ENCODE data around the gene OR2T10. TPM values are rescaled to one million over a fixed set of nuclear protein-coding genes. Genes with fewer than 3 reads are reported as not detected.
"Not testable (repeated sequence)": the region's sequence is repeated elsewhere in the genome, so short reads cannot be mapped to it uniquely, and the experiment has no call there.

The OR2T10 gene
- polyA plus RNA-seq, 3 donors = not detected

DNA sequence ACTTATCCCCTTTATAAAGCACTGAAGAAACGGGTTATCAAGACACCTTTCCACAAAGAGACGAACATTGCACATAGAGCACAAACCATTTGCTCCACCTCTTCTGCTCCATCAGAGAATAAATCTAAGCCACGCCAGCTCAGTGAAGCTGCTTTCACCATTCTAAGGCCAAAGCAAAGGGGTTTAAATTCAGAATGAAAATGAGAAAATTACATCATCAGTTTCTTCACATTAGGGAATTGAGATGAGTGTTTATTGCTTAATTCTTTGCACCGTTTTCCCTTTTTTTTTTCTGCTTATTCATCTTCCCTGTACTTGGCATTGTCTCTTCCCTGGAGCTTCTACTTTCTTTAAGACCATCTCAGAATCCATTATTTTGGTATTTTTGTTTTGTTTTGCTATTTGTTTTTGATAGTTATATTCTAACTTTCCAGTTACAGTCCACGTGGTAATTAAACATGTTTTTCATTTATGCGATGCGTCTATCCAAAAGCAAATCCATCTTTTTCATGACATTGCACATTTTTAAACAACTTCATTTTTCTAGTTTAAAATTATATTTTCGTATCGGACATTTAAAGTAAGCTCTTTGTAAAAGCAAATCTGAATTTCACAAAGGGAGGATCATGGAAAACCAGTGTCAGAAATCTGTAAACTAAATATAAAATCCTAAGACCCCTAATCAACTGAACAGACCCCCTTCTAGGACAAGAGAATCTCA lies 21.1 kb downstream of the OR2T10 start:
- Histone ChIP-seq H3K27me3 (ENCODE audit: control insufficient read depth in 2 of 2, insufficient read depth in 2 of 2, low read length in 2 of 2) (no peaks in the 10 kb centered on the region), H3K4me1 (ENCODE audit: control insufficient read depth in 1 of 2, insufficient read depth in 2 of 2, low read length in 2 of 2) (peaks cover 13 to 26% of the 10 kb centered on the region in 2 donors), H3K9ac (ENCODE audit: insufficient read depth, low read length, poor library complexity, severe bottlenecking) (no peak overlapping the region), H2AFZ (ENCODE audit: insufficient read depth, low read depth, low read length, poor library complexity, severe bottlenecking) (no peak overlapping the region), H3K79me2 (ENCODE audit: insufficient read depth, low read length) (no peaks in the 10 kb centered on the region), H3K36me3 (replicated peaks in 1 of 2; ENCODE audit: control insufficient read depth in 1 of 2, insufficient read depth in 2 of 2, low read length in 2 of 2) (no peaks in the 10 kb centered on the region), H3K9me3 (replicated peaks in 1 of 2; ENCODE audit: control insufficient read depth in 1 of 2, insufficient read depth in 1 of 2, low read length in 2 of 2) (no peaks in the 10 kb centered on the region), H4K20me1 (ENCODE audit: insufficient read depth, low read length) (no peaks in the 10 kb centered on the region), H3K4me2 (replicated peaks; ENCODE audit: extremely low read depth, low read length, poor library complexity, severe bottlenecking) (peak overlapping the region; percentile 25), H3K27ac (ENCODE audit: low read depth in 1 of 2, low read length in 2 of 2) (no peak overlapping the region), H3K4me3 (replicated peaks in 1 of 3; ENCODE audit: low read depth in 2 of 3, low read length in 3 of 3) (peak overlapping the region in 1 of 3 experiments; percentile 42)
- Mint-ChIP-seq H3K4me3 (peak overlapping the region in 1 of 2 donors; percentile 64), H3K27me3 (ENCODE audit: low read depth in 3 of 3) (no peaks in the 10 kb centered on the region), H3K9me3 (peaks cover 0 to 2% (median 0%) of the 10 kb centered on the region in 7 donors), H3K36me3 (no peaks in the 10 kb centered on the region), H3K27ac (peak overlapping the region in 6 of 7 donors; percentile 44 to 87 (median 66)), H3K4me1 (peaks cover 16% of the 10 kb centered on the region)
- intact Hi-C loops (cut with micrococcal nuclease) = no loop called here
- peak; percentile 6 to 56 (median 24) for DNase-seq
- WGBS (ENCODE audit: insufficient coverage) = 40% methylated on average over 1 of the region's 9 CpGs
- TF ChIP-seq, protein P1, sequence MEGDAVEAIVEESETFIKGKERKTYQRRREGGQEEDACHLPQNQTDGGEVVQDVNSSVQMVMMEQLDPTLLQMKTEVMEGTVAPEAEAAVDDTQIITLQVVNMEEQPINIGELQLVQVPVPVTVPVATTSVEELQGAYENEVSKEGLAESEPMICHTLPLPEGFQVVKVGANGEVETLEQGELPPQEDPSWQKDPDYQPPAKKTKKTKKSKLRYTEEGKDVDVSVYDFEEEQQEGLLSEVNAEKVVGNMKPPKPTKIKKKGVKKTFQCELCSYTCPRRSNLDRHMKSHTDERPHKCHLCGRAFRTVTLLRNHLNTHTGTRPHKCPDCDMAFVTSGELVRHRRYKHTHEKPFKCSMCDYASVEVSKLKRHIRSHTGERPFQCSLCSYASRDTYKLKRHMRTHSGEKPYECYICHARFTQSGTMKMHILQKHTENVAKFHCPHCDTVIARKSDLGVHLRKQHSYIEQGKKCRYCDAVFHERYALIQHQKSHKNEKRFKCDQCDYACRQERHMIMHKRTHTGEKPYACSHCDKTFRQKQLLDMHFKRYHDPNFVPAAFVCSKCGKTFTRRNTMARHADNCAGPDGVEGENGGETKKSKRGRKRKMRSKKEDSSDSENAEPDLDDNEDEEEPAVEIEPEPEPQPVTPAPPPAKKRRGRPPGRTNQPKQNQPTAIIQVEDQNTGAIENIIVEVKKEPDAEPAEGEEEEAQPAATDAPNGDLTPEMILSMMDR (IDR thresholded peaks at IDR 0.05) = no peak

- H3K4me3 Mint-ChIP-seq; intact Hi-C loops (cut with micrococcal nuclease); H3K9me3 Mint-ChIP-seq; H3K4me3 ChIP-seq (replicated peaks in 1 of 3; ENCODE audit: low read depth in 2 of 3, low read length in 3 of 3); H3K36me3 Mint-ChIP-seq; H3K79me2 ChIP-seq (ENCODE audit: insufficient read depth, low read length); H3K4me2 ChIP-seq (replicated peaks; ENCODE audit: extremely low read depth, low read length, poor library complexity, severe bottlenecking); H2AFZ ChIP-seq (ENCODE audit: insufficient read depth, low read depth, low read length, poor library complexity, severe bottlenecking); H3K27me3 Mint-ChIP-seq (ENCODE audit: low read depth in 3 of 3); H4K20me1 ChIP-seq (ENCODE audit: insufficient read depth, low read length); DNase-seq; H3K9ac ChIP-seq (ENCODE audit: insufficient read depth, low read length, poor library complexity, severe bottlenecking); H3K27me3 ChIP-seq (ENCODE audit: control insufficient read depth in 2 of 2, insufficient read depth in 2 of 2, low read length in 2 of 2); H3K36me3 ChIP-seq (replicated peaks in 1 of 2; ENCODE audit: control insufficient read depth in 1 of 2, insufficient read depth in 2 of 2, low read length in 2 of 2); H3K27ac ChIP-seq (ENCODE audit: low read depth in 1 of 2, low read length in 2 of 2); H3K9me3 ChIP-seq (replicated peaks in 1 of 2; ENCODE audit: control insufficient read depth in 1 of 2, insufficient read depth in 1 of 2, low read length in 2 of 2): not testable (repeated sequence)
- H3K4me1 ChIP-seq (ENCODE audit: control insufficient read depth in 1 of 2, insufficient read depth in 2 of 2, low read length in 2 of 2) = peaks cover 13 to 43% of the 10 kb centered on the region in 2 donors
- Mint-ChIP-seq H3K4me1 (peaks cover 27% of the 10 kb centered on the region), H3K27ac (peak within 1 kb of the TSS in 1 of 7 donors; percentile 46)
- no CpG with 5 or more reads among the region's 3 CpGs for WGBS (ENCODE audit: insufficient coverage)
These were observed 22.8 kb downstream of the OR2T10 start, which contains the start of gene OR2T34 for GRCh38 chr1:248574657-248575056. OR2T34 (minus strand) TSS chr1:248574757; CDS start chr1:248574757, 0 bp downstream.

- DNase-seq; H3K27me3 Mint-ChIP-seq (ENCODE audit: low read depth in 3 of 3); H2AFZ ChIP-seq (ENCODE audit: insufficient read depth, low read depth, low read length, poor library complexity, severe bottlenecking); H3K4me2 ChIP-seq (replicated peaks; ENCODE audit: extremely low read depth, low read length, poor library complexity, severe bottlenecking); intact Hi-C loops (cut with micrococcal nuclease); H3K27ac Mint-ChIP-seq; H3K9ac ChIP-seq (ENCODE audit: insufficient read depth, low read length, poor library complexity, severe bottlenecking); H3K36me3 Mint-ChIP-seq; H3K4me3 Mint-ChIP-seq; H3K9me3 ChIP-seq (replicated peaks in 1 of 2; ENCODE audit: control insufficient read depth in 1 of 2, insufficient read depth in 1 of 2, low read length in 2 of 2); H3K9me3 Mint-ChIP-seq; H4K20me1 ChIP-seq (ENCODE audit: insufficient read depth, low read length); H3K79me2 ChIP-seq (ENCODE audit: insufficient read depth, low read length); H3K27ac ChIP-seq (ENCODE audit: low read depth in 1 of 2, low read length in 2 of 2); H3K36me3 ChIP-seq (replicated peaks in 1 of 2; ENCODE audit: control insufficient read depth in 1 of 2, insufficient read depth in 2 of 2, low read length in 2 of 2); H3K27me3 ChIP-seq (ENCODE audit: control insufficient read depth in 2 of 2, insufficient read depth in 2 of 2, low read length in 2 of 2); H3K4me3 ChIP-seq (replicated peaks in 1 of 3; ENCODE audit: low read depth in 2 of 3, low read length in 3 of 3): not testable (repeated sequence)
- H3K4me1 Mint-ChIP-seq = peaks cover 33% of the 10 kb centered on the region
- no CpG with 5 or more reads among the region's 8 CpGs for WGBS (ENCODE audit: insufficient coverage)
- H3K4me1 ChIP-seq (ENCODE audit: control insufficient read depth in 1 of 2, insufficient read depth in 2 of 2, low read length in 2 of 2) = peaks cover 13 to 51% of the 10 kb centered on the region in 2 donors
These were observed 23.6 kb downstream of the OR2T10 start for GRCh38 chr1:248573856-248574255.

DNA sequence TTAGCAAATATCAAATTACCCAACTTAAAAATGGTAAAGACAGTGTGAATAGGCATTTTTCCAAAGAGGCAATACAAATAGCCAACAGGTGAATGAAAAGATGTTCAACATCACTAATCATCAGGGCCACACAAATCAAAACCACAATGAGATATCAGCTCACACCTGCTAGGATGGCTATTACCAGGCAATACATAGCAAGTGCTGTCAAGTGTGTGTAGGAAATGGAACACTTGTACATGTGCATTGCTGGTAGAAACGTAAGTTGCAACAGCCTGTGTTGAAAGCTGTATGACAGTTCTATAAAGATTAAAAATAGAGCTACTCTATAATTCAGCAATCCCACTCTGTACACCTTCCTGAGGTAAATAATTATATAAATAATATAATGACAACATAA lies 25.5 kb downstream of the OR2T10 start:
- intact Hi-C loops (cut with micrococcal nuclease); H3K4me2 ChIP-seq (replicated peaks; ENCODE audit: extremely low read depth, low read length, poor library complexity, severe bottlenecking); DNase-seq; H3K9me3 Mint-ChIP-seq; H2AFZ ChIP-seq (ENCODE audit: insufficient read depth, low read depth, low read length, poor library complexity, severe bottlenecking); H4K20me1 ChIP-seq (ENCODE audit: insufficient read depth, low read length); H3K4me3 ChIP-seq (replicated peaks in 1 of 3; ENCODE audit: low read depth in 2 of 3, low read length in 3 of 3); H3K27ac Mint-ChIP-seq; H3K27me3 ChIP-seq (ENCODE audit: control insufficient read depth in 2 of 2, insufficient read depth in 2 of 2, low read length in 2 of 2); H3K36me3 Mint-ChIP-seq; H3K9ac ChIP-seq (ENCODE audit: insufficient read depth, low read length, poor library complexity, severe bottlenecking); H3K9me3 ChIP-seq (replicated peaks in 1 of 2; ENCODE audit: control insufficient read depth in 1 of 2, insufficient read depth in 1 of 2, low read length in 2 of 2); H3K27me3 Mint-ChIP-seq (ENCODE audit: low read depth in 3 of 3); H3K27ac ChIP-seq (ENCODE audit: low read depth in 1 of 2, low read length in 2 of 2); H3K79me2 ChIP-seq (ENCODE audit: insufficient read depth, low read length); H3K4me3 Mint-ChIP-seq; H3K36me3 ChIP-seq (replicated peaks in 1 of 2; ENCODE audit: control insufficient read depth in 1 of 2, insufficient read depth in 2 of 2, low read length in 2 of 2): not testable (repeated sequence)
- H3K4me1 Mint-ChIP-seq = peaks cover 33% of the 10 kb centered on the region
- no CpG with 5 or more reads among the region's 1 CpG for WGBS (ENCODE audit: insufficient coverage)
- peaks cover 15 to 55% of the 10 kb centered on the region in 2 donors for H3K4me1 ChIP-seq (ENCODE audit: control insufficient read depth in 1 of 2, insufficient read depth in 2 of 2, low read length in 2 of 2)

Measured in CD14-positive monocyte (primary cell).